Measurements from ENCODE around the gene HDAC1.
"Not testable (repeated sequence)": the region's sequence is repeated elsewhere in the genome, so short reads cannot be mapped to it uniquely, and the experiment has no call there.

Gene HDAC1

GRCh38 chr1:32263236-32263593 is 28.7 kb upstream of the HDAC1 start:
- H3K23ac ChIP-seq (ENCODE audit: low read length); H4K5ac ChIP-seq (ENCODE audit: low read length); H3K4me2 ChIP-seq (ENCODE audit: low read length); H2BK120ac ChIP-seq (ENCODE audit: low read depth, low read length); H3K79me2 ChIP-seq (ENCODE audit: control insufficient read depth, insufficient read depth, low read length); H3K4ac ChIP-seq (ENCODE audit: low read depth, low read length); H3K56ac ChIP-seq (ENCODE audit: low read length); H3K27me3 ChIP-seq (ENCODE audit: insufficient read depth, low read length, poor library complexity); H3K4me1 ChIP-seq (ENCODE audit: control insufficient read depth, low read depth, low read length); H3K27ac ChIP-seq (ENCODE audit: low read depth, low read length); H3K18ac ChIP-seq (ENCODE audit: low read length); H3K36me3 ChIP-seq (ENCODE audit: control insufficient read depth, insufficient read depth, low read length); H2BK15ac ChIP-seq (replicated peaks; ENCODE audit: low read depth); H3K79me1 ChIP-seq (ENCODE audit: low read length); DNase-seq; H2AK5ac ChIP-seq (ENCODE audit: low read length); H4K8ac ChIP-seq (ENCODE audit: low read depth, low read length); H3K4me3 ChIP-seq (ENCODE audit: low read length); H2BK5ac ChIP-seq (ENCODE audit: low read length); H3K9ac ChIP-seq (ENCODE audit: low read length): not testable (repeated sequence)
- WGBS (ENCODE audit: extremely low coverage, insufficient coverage, low lambda C conversion rate), result no CpG with 5 or more reads among the region's 4 CpGs

- no CpG with 5 or more reads among the region's 4 CpGs for WGBS (ENCODE audit: extremely low coverage, insufficient coverage, low lambda C conversion rate)
- no peak overlapping the region for H3K9ac ChIP-seq (ENCODE audit: low read length)
- H3K27ac ChIP-seq (ENCODE audit: low read depth, low read length), result no peak overlapping the region
- no peaks in the 10 kb centered on the region for H3K4me1 ChIP-seq (ENCODE audit: control insufficient read depth, low read depth, low read length)
- H3K4ac ChIP-seq (ENCODE audit: low read depth, low read length), result no peak overlapping the region
- H3K36me3 ChIP-seq (ENCODE audit: control insufficient read depth, insufficient read depth, low read length), result no peaks in the 10 kb centered on the region
- no peak overlapping the region for H3K56ac ChIP-seq (ENCODE audit: low read length)
- no peak overlapping the region for H3K23ac ChIP-seq (ENCODE audit: low read length)
- H3K4me3 ChIP-seq (ENCODE audit: low read length), result no peak overlapping the region
- H3K18ac ChIP-seq (ENCODE audit: low read length), result no peak overlapping the region
- no peak overlapping the region for H4K5ac ChIP-seq (ENCODE audit: low read length)
- H2BK5ac ChIP-seq (ENCODE audit: low read length), result no peak overlapping the region
- no peak overlapping the region for H2AK5ac ChIP-seq (ENCODE audit: low read length)
- H3K4me2 ChIP-seq (ENCODE audit: low read length), result no peak overlapping the region
- no peaks in the 10 kb centered on the region for H3K79me2 ChIP-seq (ENCODE audit: control insufficient read depth, insufficient read depth, low read length)
- H2BK15ac ChIP-seq (replicated peaks; ENCODE audit: low read depth), result no peak overlapping the region
- no peaks in the 10 kb centered on the region for H3K27me3 ChIP-seq (ENCODE audit: insufficient read depth, low read length, poor library complexity)
- H3K79me1 ChIP-seq (ENCODE audit: low read length), result no peaks in the 10 kb centered on the region
- DNase-seq, result no peak
- no peak overlapping the region for H2BK120ac ChIP-seq (ENCODE audit: low read depth, low read length)
- no peak overlapping the region for H4K8ac ChIP-seq (ENCODE audit: low read depth, low read length)
These were observed 28.1 kb upstream of the HDAC1 start for GRCh38 chr1:32263744-32264143.

DNA sequence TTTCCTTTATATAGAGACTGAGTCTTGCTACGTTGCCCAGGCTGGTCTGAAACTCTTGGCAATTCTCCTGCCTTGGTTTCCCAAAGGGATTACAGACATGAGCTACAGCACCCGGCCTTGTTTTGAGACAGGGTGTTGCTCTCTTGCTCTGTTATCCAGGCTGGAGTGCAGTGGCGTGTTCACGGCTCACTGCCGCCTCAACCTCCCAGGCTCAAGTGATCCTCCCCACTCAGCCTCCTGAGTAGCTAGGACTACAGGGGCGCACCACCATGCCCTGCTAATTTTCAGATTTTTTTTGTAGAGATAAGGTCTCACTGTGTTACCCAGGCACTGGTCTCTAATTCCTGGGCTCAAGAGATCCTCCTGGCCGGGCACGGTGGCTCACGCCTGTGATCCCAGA is 26.0 kb upstream of the HDAC1 start:
- no peak overlapping the region for H2BK15ac ChIP-seq (replicated peaks; ENCODE audit: low read depth)
- no CpG with 5 or more reads among the region's 9 CpGs for WGBS (ENCODE audit: extremely low coverage, insufficient coverage, low lambda C conversion rate)

DNA sequence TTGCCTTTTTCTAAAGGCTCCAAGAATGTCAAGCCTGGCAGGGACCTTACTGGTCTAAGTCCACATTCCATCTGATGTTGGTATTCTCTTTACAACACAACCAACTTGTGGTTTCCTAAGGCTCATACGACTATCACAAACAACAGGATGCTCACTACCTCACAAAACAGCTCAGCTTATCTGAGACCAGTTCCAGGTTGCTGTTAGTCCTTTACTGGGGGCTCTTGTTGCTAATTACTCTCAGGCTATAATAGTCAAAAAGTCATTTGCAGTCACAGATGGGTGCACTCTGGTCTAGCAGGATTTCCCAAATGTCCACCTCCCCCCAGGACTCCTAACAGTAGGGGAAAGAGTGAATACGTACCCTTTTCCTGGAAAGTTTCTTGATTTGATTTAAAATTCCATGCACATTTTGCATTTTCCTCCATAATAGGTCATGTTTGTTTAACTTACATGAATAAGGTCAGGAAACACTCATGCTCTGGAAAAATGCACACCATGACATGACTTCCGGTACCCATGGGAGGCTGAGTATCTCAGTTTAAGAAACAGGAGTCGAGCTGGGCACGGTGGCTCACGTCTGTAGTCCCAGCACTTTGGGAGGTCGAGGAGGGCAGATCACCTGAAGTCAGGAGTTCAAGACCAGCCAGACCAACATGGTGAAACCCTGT is 24.8 kb upstream of the HDAC1 start:
- Histone ChIP-seq H3K56ac (ENCODE audit: low read length) (no peak overlapping the region), H3K27ac (ENCODE audit: low read depth, low read length) (no peak overlapping the region), H2BK15ac (replicated peaks; ENCODE audit: low read depth) (no peak overlapping the region), H4K5ac (ENCODE audit: low read length) (no peak overlapping the region), H3K79me2 (ENCODE audit: control insufficient read depth, insufficient read depth, low read length) (no peaks in the 10 kb centered on the region), H3K18ac (ENCODE audit: low read length) (no peak overlapping the region), H3K4me2 (ENCODE audit: low read length) (no peak overlapping the region), H2AK5ac (ENCODE audit: low read length) (no peak overlapping the region), H4K8ac (ENCODE audit: low read depth, low read length) (no peak overlapping the region), H2BK5ac (ENCODE audit: low read length) (no peak overlapping the region), H3K79me1 (ENCODE audit: low read length) (no peaks in the 10 kb centered on the region), H3K23ac (ENCODE audit: low read length) (no peak overlapping the region), H3K4ac (ENCODE audit: low read depth, low read length) (no peak overlapping the region), H3K9ac (ENCODE audit: low read length) (no peak overlapping the region), H2BK120ac (ENCODE audit: low read depth, low read length) (no peak overlapping the region), H3K4me3 (ENCODE audit: low read length) (no peak overlapping the region), H3K27me3 (ENCODE audit: insufficient read depth, low read length, poor library complexity) (no peaks in the 10 kb centered on the region), H3K4me1 (ENCODE audit: control insufficient read depth, low read depth, low read length) (no peaks in the 10 kb centered on the region), H3K36me3 (ENCODE audit: control insufficient read depth, insufficient read depth, low read length) (no peaks in the 10 kb centered on the region)
- DNase-seq, result no peak
- no CpG with 5 or more reads among the region's 7 CpGs for WGBS (ENCODE audit: extremely low coverage, insufficient coverage, low lambda C conversion rate)

More for the DNA sequence above, 26.0 kb upstream of the HDAC1 start:
- Histone ChIP-seq H3K79me1 (ENCODE audit: low read length) (no peaks in the 10 kb centered on the region), H3K27me3 (ENCODE audit: insufficient read depth, low read length, poor library complexity) (no peaks in the 10 kb centered on the region), H3K9ac (ENCODE audit: low read length) (no peak overlapping the region), H3K4me1 (ENCODE audit: control insufficient read depth, low read depth, low read length) (no peaks in the 10 kb centered on the region), H3K56ac (ENCODE audit: low read length) (no peak overlapping the region), H3K36me3 (ENCODE audit: control insufficient read depth, insufficient read depth, low read length) (no peaks in the 10 kb centered on the region), H2BK5ac (ENCODE audit: low read length) (no peak overlapping the region), H3K23ac (ENCODE audit: low read length) (no peak overlapping the region), H3K27ac (ENCODE audit: low read depth, low read length) (no peak overlapping the region), H2AK5ac (ENCODE audit: low read length) (no peak overlapping the region), H3K4me3 (ENCODE audit: low read length) (no peak overlapping the region), H2BK120ac (ENCODE audit: low read depth, low read length) (no peak overlapping the region), H3K4me2 (ENCODE audit: low read length) (no peak overlapping the region), H3K79me2 (ENCODE audit: control insufficient read depth, insufficient read depth, low read length) (no peaks in the 10 kb centered on the region), H4K5ac (ENCODE audit: low read length) (no peak overlapping the region), H3K18ac (ENCODE audit: low read length) (no peak overlapping the region), H3K4ac (ENCODE audit: low read depth, low read length) (no peak overlapping the region), H4K8ac (ENCODE audit: low read depth, low read length) (no peak overlapping the region)
- DNase-seq, result no peak

- H4K8ac ChIP-seq (ENCODE audit: low read depth, low read length), result no peak overlapping the region
- no peaks in the 10 kb centered on the region for H3K79me2 ChIP-seq (ENCODE audit: control insufficient read depth, insufficient read depth, low read length)
- H3K79me1 ChIP-seq (ENCODE audit: low read length), result no peaks in the 10 kb centered on the region
- no peak overlapping the region for H2BK15ac ChIP-seq (replicated peaks; ENCODE audit: low read depth)
- H2BK120ac ChIP-seq (ENCODE audit: low read depth, low read length), result no peak overlapping the region
- H3K4me2 ChIP-seq (ENCODE audit: low read length), result no peak overlapping the region
- H3K4me1 ChIP-seq (ENCODE audit: control insufficient read depth, low read depth, low read length), result peaks cover 5% of the 10 kb centered on the region
- no peak overlapping the region for H4K5ac ChIP-seq (ENCODE audit: low read length)
- no peak overlapping the region for H3K23ac ChIP-seq (ENCODE audit: low read length)
- H3K56ac ChIP-seq (ENCODE audit: low read length), result no peak overlapping the region
- no peak overlapping the region for H2BK5ac ChIP-seq (ENCODE audit: low read length)
- H2AK5ac ChIP-seq (ENCODE audit: low read length), result no peak overlapping the region
- no peak overlapping the region for H3K18ac ChIP-seq (ENCODE audit: low read length)
- H3K27ac ChIP-seq (ENCODE audit: low read depth, low read length), result no peak overlapping the region
- H3K4ac ChIP-seq (ENCODE audit: low read depth, low read length), result no peak overlapping the region
- no peaks in the 10 kb centered on the region for H3K36me3 ChIP-seq (ENCODE audit: control insufficient read depth, insufficient read depth, low read length)
- no peaks in the 10 kb centered on the region for H3K27me3 ChIP-seq (ENCODE audit: insufficient read depth, low read length, poor library complexity)
- H3K9ac ChIP-seq (ENCODE audit: low read length), result no peak overlapping the region
- DNase-seq, result no peak
- no peak overlapping the region for H3K4me3 ChIP-seq (ENCODE audit: low read length)
These were observed 22.1 kb upstream of the HDAC1 start for GRCh38 chr1:32269744-32270143.
